Erythroblast (primary cell): ENCODE results near the gene BCDIN3D.

Experiments
- GATA1 ChIP-seq: IDR thresholded peaks from 2 replicates; pipeline ENCODE4 v1.6.1; 2011; ENCODE audit warnings: low read depth, mild to moderate bottlenecking, control low read depth, low read length, moderate library complexity
- POLR2A ChIP-seq: IDR thresholded peaks from 2 replicates; pipeline ENCODE4 v1.6.1; 2011; ENCODE audit warnings: mild to moderate bottlenecking, low read length

DNA sequence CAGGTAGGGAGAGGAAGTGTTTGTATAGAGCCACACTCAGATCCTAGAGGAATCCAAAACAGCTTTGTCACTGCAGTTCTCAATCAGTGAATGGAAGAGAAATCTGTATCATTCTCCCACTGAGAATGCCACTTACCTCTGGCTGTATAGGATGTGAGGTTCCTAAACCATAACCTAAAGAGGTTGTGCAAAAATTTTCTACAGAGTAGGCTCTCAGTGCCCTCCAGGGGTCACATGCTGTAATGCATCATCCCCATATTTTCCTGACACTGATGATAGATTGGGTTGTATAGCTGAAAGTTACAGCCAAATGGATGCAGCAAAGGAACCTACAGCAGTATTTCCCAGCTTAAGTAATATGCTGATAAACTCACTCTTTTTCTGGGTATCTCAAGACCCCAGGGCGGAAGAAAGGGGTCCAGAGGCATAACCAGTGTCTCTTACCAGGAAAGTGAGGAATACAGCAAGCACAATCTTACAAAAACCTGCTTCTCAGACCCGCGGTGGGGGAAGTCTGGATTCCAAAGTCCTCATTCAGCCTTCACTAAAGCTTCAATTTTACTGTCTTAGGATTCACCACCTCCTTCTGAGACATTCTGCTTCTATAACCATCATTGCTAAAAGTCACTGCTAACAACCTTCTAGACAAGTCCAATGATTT lies 3.8 kb downstream of the BCDIN3D start:
- TF ChIP-seq POLR2A, result no peak
- no peak for TF ChIP-seq GATA1
